IPS-15b (cell line): ENCODE results near the gene EIF3B.

Experiments used
- H3K27me3 ChIP-seq: one replicate; pipeline ENCODE4 v1.6.1; 2013; ENCODE audit warnings: low read length; ENCODE audit not compliant: control insufficient read depth, insufficient read depth
- H3K36me3 ChIP-seq: one replicate; pipeline ENCODE4 v1.6.1; 2013; ENCODE audit warnings: low read length; ENCODE audit not compliant: control insufficient read depth, insufficient read depth
- H3K4me1 ChIP-seq: one replicate; pipeline ENCODE4 v1.6.1; 2013; ENCODE audit warnings: mild to moderate bottlenecking, low read length; ENCODE audit not compliant: control insufficient read depth, insufficient read depth
- H3K4me3 ChIP-seq: one replicate; pipeline ENCODE4 v1.5.1; 2013; ENCODE audit warnings: low read depth, low read length
- H3K9ac ChIP-seq: one replicate; pipeline ENCODE4 v1.6.1; 2013; ENCODE audit warnings: low read depth, mild to moderate bottlenecking, low read length
- H3K9me3 ChIP-seq: one replicate; pipeline ENCODE4 v1.6.1; 2013; ENCODE audit warnings: mild to moderate bottlenecking, low read length; ENCODE audit not compliant: control insufficient read depth, insufficient read depth

The EIF3B gene

GRCh38 chr7:2393706-2394105 is 39.1 kb downstream of the EIF3B start:
- Histone ChIP-seq H3K4me3 (no peak overlapping the region), H3K9ac (no peak overlapping the region), H3K27me3 (no peaks in the 10 kb centered on the region), H3K4me1 (no peaks in the 10 kb centered on the region), H3K9me3 (no peaks in the 10 kb centered on the region), H3K36me3 (no peaks in the 10 kb centered on the region)

- no peak overlapping the region for H3K9ac ChIP-seq
- H3K4me1 ChIP-seq: no peaks in the 10 kb centered on the region
- H3K4me3 ChIP-seq: no peak overlapping the region
- H3K9me3 ChIP-seq: no peaks in the 10 kb centered on the region
- no peaks in the 10 kb centered on the region for H3K27me3 ChIP-seq
- no peaks in the 10 kb centered on the region for H3K36me3 ChIP-seq
These were observed 40.0 kb downstream of the EIF3B start for GRCh38 chr7:2394566-2395082.

- Histone ChIP-seq H3K4me1 (peaks cover 6% of the 10 kb centered on the region), H3K27me3 (no peaks in the 10 kb centered on the region), H3K9me3 (no peaks in the 10 kb centered on the region), H3K9ac (no peak overlapping the region), H3K4me3 (no peak overlapping the region), H3K36me3 (no peaks in the 10 kb centered on the region)
These were observed 43.9 kb downstream of the EIF3B start for GRCh38 chr7:2398506-2398905.

- Histone ChIP-seq H3K4me3 (no peak overlapping the region), H3K27me3 (no peaks in the 10 kb centered on the region), H3K9ac (no peak overlapping the region)
These were observed 45.4 kb downstream of the EIF3B start for GRCh38 chr7:2399848-2400587.

GRCh38 chr7:2402687-2403013 is 48.0 kb downstream of the EIF3B start:
- peak overlapping the region; percentile 47 for H3K9ac ChIP-seq
- H3K4me3 ChIP-seq: peak overlapping the region; percentile 95
- H3K4me1 ChIP-seq: peaks cover 6% of the 10 kb centered on the region
- H3K9me3 ChIP-seq: no peaks in the 10 kb centered on the region
- H3K27me3 ChIP-seq: no peaks in the 10 kb centered on the region
- H3K36me3 ChIP-seq: no peaks in the 10 kb centered on the region

More at GRCh38 chr7:2399848-2400587, 45.4 kb downstream of the EIF3B start:
- Histone ChIP-seq H3K36me3 (no peaks in the 10 kb centered on the region), H3K9me3 (no peaks in the 10 kb centered on the region), H3K4me1 (peaks cover 6% of the 10 kb centered on the region)

- Histone ChIP-seq H3K4me1 (peaks cover 6% of the 10 kb centered on the region), H3K27me3 (no peaks in the 10 kb centered on the region), H3K9me3 (no peaks in the 10 kb centered on the region), H3K4me3 (peak within 1 kb of the TSS; percentile 95), H3K36me3 (no peaks in the 10 kb centered on the region), H3K9ac (peak within 1 kb of the TSS; percentile 54)
These were observed 48.5 kb downstream of the EIF3B start, which contains the start of gene CHST12 for GRCh38 chr7:2403014-2403717. Gene CHST12, plus strand, starts transcription at chr7:2403611. Its CDS starts 29,029 bp downstream, at chr7:2432640.

GRCh38 chr7:2403718-2404648 is 49.4 kb downstream of the EIF3B start:
- peaks cover 6% of the 10 kb centered on the region for H3K4me1 ChIP-seq
- peak overlapping the region; percentile 74 for H3K4me3 ChIP-seq

GRCh38 chr7:2404714-2405119 is 50.1 kb downstream of the EIF3B start:
- H3K9me3 ChIP-seq: no peaks in the 10 kb centered on the region
- peaks cover 6% of the 10 kb centered on the region for H3K4me1 ChIP-seq
- H3K9ac ChIP-seq: no peak overlapping the region
- peak overlapping the region; percentile 74 for H3K4me3 ChIP-seq
- no peaks in the 10 kb centered on the region for H3K36me3 ChIP-seq
- H3K27me3 ChIP-seq: no peaks in the 10 kb centered on the region

More at GRCh38 chr7:2403718-2404648, 49.4 kb downstream of the EIF3B start:
- Histone ChIP-seq H3K9me3 (no peaks in the 10 kb centered on the region), H3K9ac (peak overlapping the region; percentile 54), H3K36me3 (no peaks in the 10 kb centered on the region), H3K27me3 (no peaks in the 10 kb centered on the region)

GRCh38 chr7:2405201-2405600 is 50.6 kb downstream of the EIF3B start:
- H3K27me3 ChIP-seq: no peaks in the 10 kb centered on the region
- no peak overlapping the region for H3K4me3 ChIP-seq
- H3K4me1 ChIP-seq: peaks cover 2% of the 10 kb centered on the region
- H3K9ac ChIP-seq: no peak overlapping the region
- no peaks in the 10 kb centered on the region for H3K9me3 ChIP-seq
- H3K36me3 ChIP-seq: no peaks in the 10 kb centered on the region

- Histone ChIP-seq H3K27me3 (no peaks in the 10 kb centered on the region), H3K9me3 (no peaks in the 10 kb centered on the region), H3K9ac (no peak overlapping the region), H3K4me1 (no peaks in the 10 kb centered on the region), H3K4me3 (no peak overlapping the region), H3K36me3 (no peaks in the 10 kb centered on the region)
These were observed 51.1 kb downstream of the EIF3B start for GRCh38 chr7:2405601-2406345.
